SU-DHL-6 (cell line): Measurements from ENCODE around the gene ZNF609.

Experiments used
- H2AFZ ChIP-seq: fragments of 200-600 bp; sonication (generic); 2 replicates; pipeline ENCODE4 v1.6.1; 2014; ENCODE audit warnings: low read depth, mild to moderate bottlenecking, moderate library complexity, mixed read lengths, antibody characterized with exemption, low read length; ENCODE audit not compliant: severe bottlenecking
- H3F3A ChIP-seq: fragments of 200-600 bp; shearing (Covaris generic); 2 replicates; pipeline ENCODE4 v1.6.0; 2016; ENCODE audit warnings: antibody characterized with exemption, mild to moderate bottlenecking; ENCODE audit not compliant: insufficient read depth
- H3K27ac ChIP-seq: fragments of 200-600 bp; sonication (generic); 2 replicates; pipeline ENCODE4 v1.5.1; 2016; ENCODE audit warnings: low read depth, mild to moderate bottlenecking, low read length, moderate library complexity, mixed read lengths
- H3K27me3 ChIP-seq: fragments of 200-600 bp; sonication (generic), shearing (Covaris generic); 2 replicates; pipeline ENCODE4 v1.6.0; 2014; ENCODE audit warnings: mild to moderate bottlenecking, low read length
- H3K36me3 ChIP-seq: fragments of 200-600 bp; sonication (generic); 2 replicates; pipeline ENCODE4 v1.6.1; 2014; ENCODE audit warnings: mild to moderate bottlenecking, low read length, mixed read lengths
- H3K4me2 ChIP-seq: fragments of 300-600, 200-600 bp; shearing (Covaris generic), sonication (generic); 2 replicates; pipeline ENCODE4 v1.6.0; 2014; ENCODE audit warnings: low read length, low read depth, mild to moderate bottlenecking; ENCODE audit not compliant: poor library complexity, severe bottlenecking
- H3K4me3 ChIP-seq: fragments of 200-600 bp; sonication (generic); 2 replicates; pipeline ENCODE4 v1.5.1; 2014; ENCODE audit warnings: antibody characterized with exemption, low read length, mild to moderate bottlenecking, mixed read lengths; ENCODE audit not compliant: insufficient read depth, poor library complexity, severe bottlenecking
- H3K79me2 ChIP-seq: fragments of 200-600 bp; sonication (generic); 2 replicates; pipeline ENCODE4 v1.6.1; 2014; ENCODE audit warnings: mild to moderate bottlenecking, low read length, moderate library complexity; ENCODE audit not compliant: insufficient read depth
- H3K9ac ChIP-seq: fragments of 200-600 bp; sonication (generic); 2 replicates; pipeline ENCODE4 v1.7.0; 2014; ENCODE audit warnings: mild to moderate bottlenecking, low read length
- H3K9me2 ChIP-seq: fragments of 200-600 bp; sonication (generic); replicated peaks from 2 replicates; pipeline ENCODE4 v1.6.1; 2014; ENCODE audit warnings: low read length; ENCODE audit not compliant: insufficient read depth
- H3K9me3 ChIP-seq: fragments of 200-600 bp; sonication (generic); 2 replicates; pipeline ENCODE4 v1.6.1; 2014; ENCODE audit warnings: low read length, mixed read lengths; ENCODE audit not compliant: insufficient read depth
- H4K20me1 ChIP-seq: fragments of 200-600 bp; sonication (generic); 2 replicates; pipeline ENCODE4 v1.6.1; 2014; ENCODE audit warnings: low read depth, mild to moderate bottlenecking, antibody characterized with exemption, low read length, moderate library complexity, mixed read lengths
- EZH2phosphoT487 ChIP-seq: fragments of 200-600 bp; sonication (generic), shearing (Covaris generic); conservative IDR thresholded peaks from 2 replicates; pipeline ENCODE4 v1.6.1; 2018; ENCODE audit warnings: mild to moderate bottlenecking, antibody characterized with exemption, low read length, moderate library complexity, mixed read lengths
- TF ChIP-seq, protein P1 (sequence below): fragments of 200-600 bp; sonication (generic); IDR thresholded peaks from one replicate; pipeline ENCODE4 v1.5.1; 2017; ENCODE audit warnings: antibody characterized with exemption, mild to moderate bottlenecking, low read length, moderate library complexity; ENCODE audit not compliant: insufficient read depth, poor library complexity, severe bottlenecking

ZNF609 gene

GRCh38 chr15:64580696-64581407, 120.5 kb downstream of the ZNF609 start:
- TF ChIP-seq EZH2phosphoT487 = no peak
- TF ChIP-seq, protein P1, sequence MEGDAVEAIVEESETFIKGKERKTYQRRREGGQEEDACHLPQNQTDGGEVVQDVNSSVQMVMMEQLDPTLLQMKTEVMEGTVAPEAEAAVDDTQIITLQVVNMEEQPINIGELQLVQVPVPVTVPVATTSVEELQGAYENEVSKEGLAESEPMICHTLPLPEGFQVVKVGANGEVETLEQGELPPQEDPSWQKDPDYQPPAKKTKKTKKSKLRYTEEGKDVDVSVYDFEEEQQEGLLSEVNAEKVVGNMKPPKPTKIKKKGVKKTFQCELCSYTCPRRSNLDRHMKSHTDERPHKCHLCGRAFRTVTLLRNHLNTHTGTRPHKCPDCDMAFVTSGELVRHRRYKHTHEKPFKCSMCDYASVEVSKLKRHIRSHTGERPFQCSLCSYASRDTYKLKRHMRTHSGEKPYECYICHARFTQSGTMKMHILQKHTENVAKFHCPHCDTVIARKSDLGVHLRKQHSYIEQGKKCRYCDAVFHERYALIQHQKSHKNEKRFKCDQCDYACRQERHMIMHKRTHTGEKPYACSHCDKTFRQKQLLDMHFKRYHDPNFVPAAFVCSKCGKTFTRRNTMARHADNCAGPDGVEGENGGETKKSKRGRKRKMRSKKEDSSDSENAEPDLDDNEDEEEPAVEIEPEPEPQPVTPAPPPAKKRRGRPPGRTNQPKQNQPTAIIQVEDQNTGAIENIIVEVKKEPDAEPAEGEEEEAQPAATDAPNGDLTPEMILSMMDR = no peak
- H3K9me2 ChIP-seq = no peaks in the 10 kb centered on the region
- no peak overlapping the region for H3K27ac ChIP-seq
- no peaks in the 10 kb centered on the region for H3K27me3 ChIP-seq
- H3K4me2 ChIP-seq = no peak overlapping the region
- peaks cover 9% of the 10 kb centered on the region; the same call in 1 of the 2 replicates for H3K36me3 ChIP-seq
- H2AFZ ChIP-seq = no peak overlapping the region
- H3K4me3 ChIP-seq = no peak overlapping the region
- peaks cover 13% of the 10 kb centered on the region for H3K79me2 ChIP-seq
- H3K9me3 ChIP-seq = peaks cover 13% of the 10 kb centered on the region; the same call in 1 of the 2 replicates
- no peak overlapping the region for H3K9ac ChIP-seq
- no peaks in the 10 kb centered on the region for H3F3A ChIP-seq
- H4K20me1 ChIP-seq = no peaks in the 10 kb centered on the region

DNA sequence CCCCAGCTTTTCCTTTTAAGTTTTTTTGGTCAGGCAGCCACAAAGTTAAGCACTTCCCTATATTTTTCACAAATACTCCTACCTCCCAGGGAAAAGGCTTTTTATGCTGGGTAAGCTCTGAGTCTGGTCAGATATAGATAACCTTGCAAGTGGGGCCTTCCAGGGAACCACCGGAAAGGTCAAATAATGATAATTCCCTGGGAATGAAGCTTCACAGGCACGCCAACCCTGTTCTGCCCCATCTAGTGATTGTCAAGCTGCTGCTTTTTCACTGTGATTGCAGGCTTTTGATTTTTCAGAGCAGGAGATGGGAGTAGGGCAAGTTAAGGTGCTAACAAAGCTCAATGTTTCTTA, 121.0 kb downstream of the ZNF609 start:
- TF ChIP-seq, protein P1 = no peak
- no peak for TF ChIP-seq EZH2phosphoT487
- Histone ChIP-seq H3K9me3 (peaks cover 13% of the 10 kb centered on the region; the same call in 1 of the 2 replicates), H3K9me2 (no peaks in the 10 kb centered on the region), H3K27ac (no peak overlapping the region), H3K27me3 (no peaks in the 10 kb centered on the region), H3K4me2 (no peak overlapping the region), H2AFZ (no peak overlapping the region), H3F3A (no peaks in the 10 kb centered on the region), H3K79me2 (peaks cover 13% of the 10 kb centered on the region), H3K9ac (no peak overlapping the region), H3K36me3 (peaks cover 6% of the 10 kb centered on the region; the same call in 1 of the 2 replicates), H4K20me1 (no peaks in the 10 kb centered on the region), H3K4me3 (no peak overlapping the region)

DNA sequence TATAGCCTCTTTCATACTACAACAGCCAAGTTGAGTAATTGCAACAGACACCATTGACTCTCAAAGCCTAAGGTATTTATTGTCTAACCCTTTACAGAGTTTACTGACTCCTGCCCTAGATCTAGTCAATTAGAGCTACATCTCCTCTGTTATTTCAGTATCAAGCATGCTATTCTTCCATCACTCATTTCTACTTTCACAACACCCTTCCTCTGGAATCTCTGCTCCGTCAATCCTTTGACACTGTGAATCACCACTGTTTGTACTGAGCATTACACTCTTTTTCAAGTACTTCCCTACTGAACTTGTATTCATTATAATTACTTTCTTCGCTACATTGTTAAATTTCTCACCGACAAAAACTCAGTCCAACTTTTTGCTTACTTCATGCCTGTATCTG, 121.8 kb downstream of the ZNF609 start:
- Histone ChIP-seq H3K27me3 (no peaks in the 10 kb centered on the region), H2AFZ (no peak overlapping the region), H3K27ac (no peak overlapping the region), H3K9me2 (no peaks in the 10 kb centered on the region), H3F3A (no peaks in the 10 kb centered on the region), H3K4me3 (no peak overlapping the region), H3K79me2 (peaks cover 17% of the 10 kb centered on the region), H3K9ac (no peak overlapping the region), H4K20me1 (no peaks in the 10 kb centered on the region), H3K4me2 (no peak overlapping the region), H3K9me3 (peaks cover 13% of the 10 kb centered on the region; the same call in 1 of the 2 replicates), H3K36me3 (peaks cover 5% of the 10 kb centered on the region; the same call in 1 of the 2 replicates)
- TF ChIP-seq, protein P1 = no peak
- TF ChIP-seq EZH2phosphoT487 = no peak
